ENCODE results near the gene ATP1A3. TPM values are rescaled to one million over a fixed set of nuclear protein-coding genes. Genes with fewer than 3 reads are reported as not detected.

The ATP1A3 gene
- total RNA-seq, 1 donor from 2014 or later = not detected

- H3K27ac Mint-ChIP-seq = no peak overlapping the region
These were observed 22.7 kb downstream of the ATP1A3 start for GRCh38 chr19:41971363-41971762.

GRCh38 chr19:41969772-41970458 is 24.1 kb downstream of the ATP1A3 start:
- Mint-ChIP-seq H3K27ac (no peak overlapping the region), H3K9me3 (no peaks in the 10 kb centered on the region), H3K4me3 (no peak overlapping the region), H3K27me3 (ENCODE audit: low read depth) (peaks cover 46% of the 10 kb centered on the region), H3K4me1 (no peaks in the 10 kb centered on the region), H3K36me3 (no peaks in the 10 kb centered on the region)
- DNase-seq (ENCODE audit: low spot score in 2 of 2, unreplicated experiment in 2 of 2) = no peak
- no peak for TF ChIP-seq CTCF (IDR thresholded peaks at IDR 0.05; ENCODE audit: unreplicated experiment)

More at GRCh38 chr19:41971363-41971762, 22.7 kb downstream of the ATP1A3 start:
- H3K36me3 Mint-ChIP-seq = no peaks in the 10 kb centered on the region
- H3K4me1 Mint-ChIP-seq = no peaks in the 10 kb centered on the region
- no peak overlapping the region for H3K4me3 Mint-ChIP-seq
- H3K9me3 Mint-ChIP-seq = no peaks in the 10 kb centered on the region
- no peak for DNase-seq (ENCODE audit: low spot score in 2 of 2, unreplicated experiment in 2 of 2)
- no peak for TF ChIP-seq CTCF (IDR thresholded peaks at IDR 0.05; ENCODE audit: unreplicated experiment)
- H3K27me3 Mint-ChIP-seq (ENCODE audit: low read depth) = peaks cover 42% of the 10 kb centered on the region

- no peak for TF ChIP-seq CTCF (IDR thresholded peaks at IDR 0.05; ENCODE audit: unreplicated experiment)
- no peak overlapping the region for H3K27ac Mint-ChIP-seq
- H3K27me3 Mint-ChIP-seq (ENCODE audit: low read depth) = peaks cover 45% of the 10 kb centered on the region
- H3K4me3 Mint-ChIP-seq = no peak overlapping the region
- no peaks in the 10 kb centered on the region for H3K4me1 Mint-ChIP-seq
- H3K9me3 Mint-ChIP-seq = no peaks in the 10 kb centered on the region
- no peak for DNase-seq (ENCODE audit: low spot score in 2 of 2, unreplicated experiment in 2 of 2)
- no peaks in the 10 kb centered on the region for H3K36me3 Mint-ChIP-seq
These were observed 25.1 kb downstream of the ATP1A3 start for GRCh38 chr19:41968751-41969595.

GRCh38 chr19:41967054-41967783 is 26.8 kb downstream of the ATP1A3 start:
- H3K27me3 Mint-ChIP-seq (ENCODE audit: low read depth) = peaks cover 37% of the 10 kb centered on the region
- no peak for DNase-seq (ENCODE audit: low spot score in 2 of 2, unreplicated experiment in 2 of 2)
- H3K9me3 Mint-ChIP-seq = no peaks in the 10 kb centered on the region
- no peaks in the 10 kb centered on the region for H3K4me1 Mint-ChIP-seq
- no peak for TF ChIP-seq CTCF (IDR thresholded peaks at IDR 0.05; ENCODE audit: unreplicated experiment)
- H3K36me3 Mint-ChIP-seq = no peaks in the 10 kb centered on the region
- no peak overlapping the region for H3K4me3 Mint-ChIP-seq
- H3K27ac Mint-ChIP-seq = no peak overlapping the region

- no peak overlapping the region for H3K27ac Mint-ChIP-seq
- no peak for DNase-seq (ENCODE audit: low spot score in 2 of 2, unreplicated experiment in 2 of 2)
- H3K27me3 Mint-ChIP-seq (ENCODE audit: low read depth) = peaks cover 29% of the 10 kb centered on the region
- H3K36me3 Mint-ChIP-seq = no peaks in the 10 kb centered on the region
- TF ChIP-seq CTCF (IDR thresholded peaks at IDR 0.05; ENCODE audit: unreplicated experiment) = no peak
- no peaks in the 10 kb centered on the region for H3K9me3 Mint-ChIP-seq
- H3K4me3 Mint-ChIP-seq = no peak overlapping the region
- H3K4me1 Mint-ChIP-seq = peaks cover 2% of the 10 kb centered on the region
These were observed 28.9 kb downstream of the ATP1A3 start for GRCh38 chr19:41965106-41965505.

Measured in mesothelial cell of epicardium (in vitro differentiated cells).